ENCODE measurements around the gene KRTAP10-10.
A peak's percentile ranks its signal among the peaks of the same experiment; 100 is the strongest.

Gene KRTAP10-10

GRCh38 chr21:44686000-44686781 lies 49.0 kb downstream of the KRTAP10-10 start:
- DNase-seq = peak in 1 of 2 donors; percentile 15

GRCh38 chr21:44686843-44687561 lies 49.8 kb downstream of the KRTAP10-10 start:
- peak in 1 of 2 donors; percentile 11 for DNase-seq

GRCh38 chr21:44687671-44688070 lies 50.5 kb downstream of the KRTAP10-10 start:
- DNase-seq = no peak

Measured in stimulated activated CD4-positive, alpha-beta T cell treated with anti-CD3 and anti-CD28 coated beads, Interleukin-2, amount 100 ng/mL, for 24 hours (primary cell).